HG03521 (cell line): ENCODE measurements around the gene SLC35E4.
A peak's percentile ranks its signal among the peaks of the same experiment; 100 is the strongest.
"Not testable (repeated sequence)": the region's sequence is repeated elsewhere in the genome, so short reads cannot be mapped to it uniquely, and the experiment has no call there.

Experiments used
- ATAC-seq: cut with Tn5 transposase; IDR thresholded peaks from one replicate; pipeline ENCODE4 v1.9.1; 2021; ENCODE audit warnings: mild to moderate bottlenecking, moderate library complexity; ENCODE audit not compliant: unreplicated experiment

Gene SLC35E4

DNA sequence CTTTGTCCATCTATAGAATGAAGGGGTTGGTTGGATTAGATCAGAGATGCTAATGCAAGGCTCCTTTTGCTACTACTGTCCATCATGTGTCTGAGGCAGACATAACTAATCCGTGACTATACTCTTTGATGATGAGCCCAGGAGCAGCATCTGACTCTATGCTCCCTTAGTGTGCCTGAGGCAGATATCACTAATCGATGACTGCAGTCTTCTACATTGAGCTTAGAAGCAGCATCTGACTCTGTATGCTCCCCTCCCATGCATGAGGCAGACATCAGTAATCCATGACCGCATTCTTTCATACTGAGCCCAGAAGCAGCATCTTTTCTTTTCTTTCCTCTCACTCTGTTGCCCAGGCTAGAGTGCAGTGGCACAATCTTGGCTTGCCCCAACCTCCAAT lies 24.4 kb upstream of the SLC35E4 start:
- ATAC-seq: no peak

DNA sequence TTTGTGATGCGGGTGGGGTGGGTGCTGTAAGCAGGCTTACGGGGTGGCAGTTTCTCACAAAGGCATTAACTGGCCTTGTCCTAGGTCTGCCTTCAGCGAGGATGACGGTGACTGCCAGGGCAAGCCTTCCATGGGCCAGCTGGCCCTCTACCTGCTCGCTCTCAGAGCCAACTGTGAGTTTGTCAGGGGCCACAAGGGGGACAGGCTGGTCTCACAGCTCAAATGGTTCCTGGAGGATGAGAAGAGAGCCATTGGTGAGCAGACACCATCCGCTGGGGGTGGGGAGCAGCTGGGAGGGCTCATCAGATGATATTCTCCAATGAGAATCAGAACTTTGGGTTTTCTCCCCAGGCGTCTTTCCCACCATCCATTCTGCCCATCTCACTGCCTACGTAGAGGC lies 22.8 kb upstream of the SLC35E4 start:
- no peak for ATAC-seq

DNA sequence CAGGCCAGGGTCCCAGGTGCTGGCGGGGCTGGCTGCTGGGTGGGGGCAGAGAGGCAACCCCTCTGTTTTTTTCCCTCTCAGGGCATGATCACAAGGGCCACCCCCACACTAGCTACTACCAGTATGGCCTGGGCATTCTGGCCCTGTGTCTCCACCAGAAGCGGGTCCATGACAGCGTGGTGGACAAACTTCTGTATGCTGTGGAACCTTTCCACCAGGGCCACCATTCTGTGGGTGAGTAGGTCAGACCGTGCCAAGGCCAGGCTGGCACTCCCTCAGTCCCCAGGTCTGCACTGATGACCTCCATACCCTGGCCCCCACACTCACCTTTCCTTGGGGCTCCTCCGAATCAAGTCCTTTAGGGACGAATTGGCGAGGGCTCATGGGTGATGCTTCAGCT lies 21.3 kb upstream of the SLC35E4 start:
- no peak for ATAC-seq

DNA sequence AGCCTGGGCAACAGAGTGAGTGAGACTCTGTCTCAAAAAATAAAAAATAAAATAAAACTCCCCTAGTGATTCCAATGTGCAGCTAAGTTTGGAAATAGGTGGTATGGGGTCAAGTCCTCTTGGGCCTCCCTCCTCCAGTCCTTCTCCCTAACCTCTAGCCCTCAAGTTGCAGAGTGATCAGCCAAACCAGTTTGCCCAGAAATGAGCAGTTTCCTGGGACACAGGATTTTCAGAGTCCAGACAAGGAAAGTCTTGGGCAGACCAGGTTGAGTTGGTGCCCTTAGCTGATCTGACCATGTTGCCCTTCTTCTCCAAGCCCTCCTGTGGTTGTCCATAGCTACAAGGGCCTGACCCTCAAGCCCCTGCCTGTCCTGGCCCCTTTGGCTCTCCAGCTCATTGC lies 20.7 kb upstream of the SLC35E4 start:
- ATAC-seq: no peak

- no peak for ATAC-seq
Observed at GRCh38 chr22:30615543-30615954, 20.0 kb upstream of the SLC35E4 start.

GRCh38 chr22:30617819-30618218 lies 17.8 kb upstream of the SLC35E4 start:
- no peak for ATAC-seq

DNA sequence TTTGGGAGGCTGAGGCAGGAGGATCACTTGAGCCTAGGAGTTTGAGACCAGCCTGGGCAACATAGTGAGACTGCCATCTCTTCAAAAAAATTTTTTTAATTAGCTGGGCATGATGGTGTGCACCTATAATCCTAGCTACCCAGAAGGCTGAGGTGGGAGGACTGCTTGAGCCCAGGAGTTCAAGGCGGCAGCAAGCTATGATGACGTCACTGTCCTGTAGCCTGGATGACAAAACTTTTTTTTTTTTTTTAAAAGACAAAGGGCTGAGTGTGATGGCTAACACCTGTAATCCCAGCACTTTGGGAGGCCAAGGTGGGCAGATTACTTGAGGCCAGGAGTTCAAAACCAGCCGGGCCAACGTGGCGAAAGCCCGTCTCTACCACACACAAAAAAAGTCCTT lies 15.7 kb upstream of the SLC35E4 start:
- not testable (repeated sequence) for ATAC-seq

DNA sequence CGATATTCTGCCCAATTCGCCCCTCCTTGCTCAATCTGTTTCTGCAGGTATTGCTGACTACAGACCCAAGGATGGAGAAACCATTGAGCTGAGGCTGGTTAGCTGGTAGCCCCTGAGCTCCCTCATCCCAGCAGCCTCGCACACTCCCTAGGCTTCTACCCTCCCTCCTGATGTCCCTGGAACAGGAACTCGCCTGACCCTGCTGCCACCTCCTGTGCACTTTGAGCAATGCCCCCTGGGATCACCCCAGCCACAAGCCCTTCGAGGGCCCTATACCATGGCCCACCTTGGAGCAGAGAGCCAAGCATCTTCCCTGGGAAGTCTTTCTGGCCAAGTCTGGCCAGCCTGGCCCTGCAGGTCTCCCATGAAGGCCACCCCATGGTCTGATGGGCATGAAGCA lies 9.2 kb upstream of the SLC35E4 start:
- ATAC-seq: no peak

DNA sequence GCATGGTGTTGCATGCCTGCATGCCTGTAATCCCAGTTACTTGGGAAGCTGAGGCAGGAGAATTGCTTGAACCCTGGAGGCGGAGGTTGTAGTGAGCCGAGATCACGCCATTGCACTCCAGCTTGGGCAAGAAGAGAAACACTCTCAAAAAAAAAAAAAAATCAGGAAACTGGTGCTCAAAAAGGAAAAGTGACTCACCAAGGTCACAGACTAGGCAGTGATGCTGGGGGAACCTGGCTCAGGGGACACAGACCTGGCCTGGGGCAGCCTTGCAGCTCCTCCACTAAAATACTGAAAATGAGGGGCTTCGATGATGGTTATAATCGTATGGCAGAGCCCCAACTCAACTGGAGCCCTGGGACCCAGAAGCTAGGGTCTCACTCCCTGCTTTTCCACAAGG lies 8.1 kb upstream of the SLC35E4 start:
- no peak for ATAC-seq

DNA sequence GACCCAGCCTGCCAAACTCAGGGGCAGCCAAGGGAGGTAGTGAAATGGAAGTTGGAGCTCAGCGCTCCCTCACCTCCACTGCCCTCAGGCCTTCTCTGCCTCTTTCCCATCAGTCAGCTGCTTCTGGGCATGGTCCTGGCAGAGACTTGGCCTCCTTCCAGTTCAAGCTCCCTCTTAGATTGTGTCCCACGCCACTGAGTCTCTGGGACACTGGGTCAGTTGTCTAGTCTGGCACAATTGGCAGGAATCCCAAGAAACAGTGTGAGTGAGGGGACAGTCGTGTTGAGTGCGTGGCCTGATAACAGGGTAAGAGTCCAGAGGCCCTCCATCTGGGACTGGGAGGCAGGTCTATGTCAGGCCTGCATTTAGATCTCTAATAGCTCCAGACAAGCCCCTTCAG lies 7.1 kb upstream of the SLC35E4 start:
- no peak for ATAC-seq

- not testable (repeated sequence) for ATAC-seq
Observed at GRCh38 chr22:30631469-30631868, 4.1 kb upstream of the SLC35E4 start.

- peak; percentile 47 for ATAC-seq
Observed at GRCh38 chr22:30634471-30635233, 929 bp upstream of the SLC35E4 start.

DNA sequence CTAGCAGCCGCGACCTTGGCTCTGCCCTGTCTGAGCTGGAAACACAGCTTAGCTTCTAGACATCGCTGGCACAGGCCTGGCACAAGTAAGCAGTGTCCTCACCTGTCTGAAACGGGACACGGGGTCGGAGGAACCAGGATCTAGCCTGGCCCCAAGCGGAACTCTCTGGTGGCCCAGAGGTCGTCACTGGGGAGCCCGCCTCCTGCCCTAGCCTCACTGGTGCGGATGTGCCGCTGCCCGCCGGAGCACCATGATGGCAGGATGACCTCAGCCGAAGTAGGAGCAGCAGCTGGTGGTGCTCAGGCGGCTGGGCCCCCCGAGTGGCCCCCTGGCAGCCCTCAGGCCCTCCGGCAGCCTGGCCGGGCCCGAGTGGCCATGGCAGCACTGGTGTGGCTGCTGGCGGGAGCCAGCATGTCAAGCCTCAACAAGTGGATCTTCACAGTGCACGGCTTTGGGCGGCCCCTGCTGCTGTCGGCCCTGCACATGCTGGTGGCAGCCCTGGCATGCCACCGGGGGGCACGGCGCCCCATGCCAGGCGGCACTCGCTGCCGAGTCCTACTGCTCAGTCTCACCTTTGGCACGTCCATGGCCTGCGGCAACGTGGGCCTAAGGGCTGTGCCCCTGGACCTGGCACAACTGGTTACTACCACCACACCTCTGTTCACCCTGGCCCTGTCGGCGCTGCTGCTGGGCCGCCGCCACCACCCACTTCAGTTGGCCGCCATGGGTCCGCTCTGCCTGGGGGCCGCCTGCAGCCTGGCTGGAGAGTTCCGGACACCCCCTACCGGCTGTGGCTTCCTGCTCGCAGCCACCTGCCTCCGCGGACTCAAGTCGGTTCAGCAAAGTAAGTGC lies 871 bp downstream of the SLC35E4 start:
- no peak for ATAC-seq

DNA sequence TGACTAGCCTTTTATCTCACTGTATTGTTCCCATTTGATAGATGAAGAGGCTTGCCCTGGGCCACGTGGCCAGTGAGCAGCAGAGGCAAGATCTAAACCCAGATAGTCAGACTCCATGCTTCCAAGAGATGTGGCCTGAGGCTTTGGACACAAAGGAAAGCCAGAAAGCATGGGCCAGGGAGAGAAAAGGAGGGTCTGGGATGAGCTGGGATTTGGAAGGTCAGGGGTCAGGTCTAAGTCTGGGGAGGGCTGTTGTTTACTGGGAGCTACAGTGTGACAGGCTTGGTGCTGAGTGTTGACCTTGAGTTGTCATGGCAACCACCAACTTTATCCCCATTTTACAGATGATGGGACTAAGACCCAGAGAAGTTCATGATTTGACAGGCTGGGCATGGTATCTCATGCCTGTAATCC lies 2.1 kb downstream of the SLC35E4 start:
- ATAC-seq: no peak

DNA sequence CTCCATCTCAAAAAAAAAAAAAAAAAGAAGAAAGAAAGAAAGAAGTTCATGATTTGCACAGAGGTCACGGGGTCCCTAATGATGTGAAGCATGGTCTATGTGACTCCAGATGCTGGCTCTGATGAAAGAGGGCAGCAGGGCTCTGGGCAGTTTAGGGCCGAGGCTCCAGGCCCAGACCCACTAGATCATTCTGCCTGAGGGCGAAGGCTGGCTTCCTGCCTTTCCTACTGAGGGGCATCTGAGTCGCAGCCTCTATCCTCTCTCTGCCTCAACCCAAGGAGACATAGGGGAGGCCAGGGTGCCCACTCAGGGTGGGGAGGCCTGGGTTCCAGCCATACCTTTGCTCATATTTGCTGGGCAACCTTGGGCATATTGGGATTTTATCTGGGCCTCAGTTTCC lies 4.8 kb downstream of the SLC35E4 start:
- ATAC-seq: no peak

DNA sequence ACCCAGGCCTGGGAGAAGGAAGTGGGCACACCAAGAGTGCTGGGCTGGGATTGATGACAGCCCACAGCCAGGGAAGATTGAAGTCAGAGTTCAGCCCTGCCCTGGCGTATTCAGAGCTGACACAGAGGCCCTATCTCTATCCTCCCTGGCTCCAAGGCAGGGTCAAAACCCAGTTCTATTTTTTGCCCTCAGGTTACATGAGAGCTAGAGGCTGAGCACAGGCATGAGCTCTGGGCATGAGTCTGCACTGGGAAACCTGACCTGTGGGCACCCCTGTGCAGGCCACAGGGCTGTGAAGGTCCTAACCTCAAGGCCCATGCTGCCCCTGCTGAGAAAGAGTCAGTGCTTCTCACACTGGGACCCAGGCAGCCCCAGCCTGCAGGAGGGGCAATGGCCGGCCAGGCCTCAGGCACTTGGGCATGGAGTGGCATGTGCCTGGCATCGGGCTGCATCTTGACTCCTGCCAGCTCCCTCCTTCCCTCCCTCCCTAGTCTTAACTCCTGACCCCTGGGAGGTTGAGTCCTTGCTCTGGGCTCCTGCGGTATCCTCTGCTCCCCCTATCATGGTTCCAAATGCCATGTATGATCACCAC lies 5.4 kb downstream of the SLC35E4 start:
- no peak for ATAC-seq

GRCh38 chr22:30643055-30643875 lies 7.7 kb downstream of the SLC35E4 start:
- ATAC-seq: no peak

DNA sequence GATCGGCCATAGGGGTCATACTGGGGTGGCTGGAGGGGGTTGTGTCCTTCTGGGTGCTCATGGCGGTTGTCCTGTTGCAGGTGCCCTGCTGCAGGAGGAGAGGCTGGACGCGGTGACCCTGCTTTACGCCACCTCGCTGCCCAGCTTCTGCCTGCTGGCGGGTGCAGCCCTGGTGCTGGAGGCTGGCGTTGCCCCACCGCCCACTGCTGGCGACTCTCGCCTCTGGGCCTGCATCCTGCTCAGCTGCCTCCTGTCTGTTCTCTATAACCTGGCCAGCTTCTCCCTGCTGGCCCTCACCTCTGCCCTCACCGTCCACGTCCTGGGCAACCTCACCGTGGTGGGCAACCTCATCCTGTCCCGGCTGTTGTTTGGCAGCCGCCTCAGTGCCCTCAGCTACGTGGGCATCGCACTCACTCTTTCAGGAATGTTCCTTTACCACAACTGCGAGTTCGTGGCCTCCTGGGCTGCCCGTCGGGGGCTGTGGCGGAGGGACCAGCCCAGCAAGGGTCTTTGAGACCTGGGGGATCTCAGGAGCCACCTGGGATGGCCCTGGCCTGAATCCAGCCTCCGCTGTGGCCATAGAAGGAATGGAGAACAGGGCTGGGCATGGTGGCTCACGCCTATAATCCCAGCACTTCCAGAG lies 11.1 kb downstream of the SLC35E4 start:
- no peak for ATAC-seq

DNA sequence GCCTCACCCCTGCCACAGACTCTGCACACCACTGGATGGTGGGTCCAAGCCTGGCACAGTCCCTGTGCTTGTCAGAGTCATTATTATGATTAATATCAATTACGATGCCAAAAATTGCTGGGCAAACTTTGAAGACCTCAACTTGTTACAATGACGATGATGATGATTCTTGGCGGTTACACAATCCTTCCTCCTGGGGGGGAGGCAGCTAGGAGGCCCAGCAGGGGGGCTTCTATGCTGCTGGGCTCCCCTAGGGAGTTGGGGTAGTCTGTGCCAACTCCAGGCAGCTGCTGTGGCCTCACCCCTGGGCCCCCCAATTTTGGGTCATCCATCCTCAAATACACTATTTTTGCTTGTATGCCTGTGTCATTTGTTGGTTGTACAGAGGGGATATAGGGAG lies 12.0 kb downstream of the SLC35E4 start:
- ATAC-seq: no peak

DNA sequence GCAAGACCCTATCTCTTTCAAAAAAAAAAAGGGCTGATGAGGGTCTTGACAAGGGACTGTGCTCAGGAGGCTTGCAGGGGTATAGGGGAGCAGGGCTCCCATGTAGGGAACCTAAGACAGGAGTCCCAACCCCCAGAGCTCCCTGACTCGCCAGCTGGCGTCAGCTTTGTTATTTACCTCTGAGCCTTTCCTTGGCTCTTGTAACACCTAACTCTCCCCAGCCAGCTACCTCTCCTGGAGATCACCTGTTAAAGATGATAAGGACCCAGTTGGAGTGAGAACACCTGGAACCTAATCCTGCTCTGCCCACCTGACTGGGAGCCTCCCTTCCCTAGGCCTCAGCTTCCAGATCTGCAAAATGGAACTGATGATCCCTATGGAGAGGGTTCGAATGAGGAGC lies 13.2 kb downstream of the SLC35E4 start:
- ATAC-seq: no peak
